GM12878 (cell line): ENCODE measurements around the gene TMEM135. TPM values are rescaled to one million over a fixed set of nuclear protein-coding genes. Genes with fewer than 3 reads are reported as not detected.

Experiments used
- ASH2L ChIP-seq: fragments of 300-600, 200-600 bp; sonication (generic); IDR thresholded peaks from 2 replicates; pipeline ENCODE4 v1.6.1; 2017; ENCODE audit warnings: low read depth, mild to moderate bottlenecking, borderline replicate concordance
- BCL11A ChIP-seq: IDR thresholded peaks from 2 replicates; pipeline ENCODE4 v1.6.1; 2011; ENCODE audit warnings: low read depth, low read length
- BRCA1 ChIP-seq: IDR thresholded peaks from 2 replicates; pipeline ENCODE4 v1.6.1; 2011; ENCODE audit warnings: low read depth, low read length, improper control_type of control experiment
- CHD1 ChIP-seq: IDR thresholded peaks from 2 replicates; pipeline ENCODE4 v1.6.1; 2012; ENCODE audit warnings: low read depth, low read length, improper control_type of control experiment
- KAT2A ChIP-seq: conservative IDR thresholded peaks from 2 replicates; pipeline ENCODE4 v1.6.1; 2011; ENCODE audit warnings: low read depth, low read length; ENCODE audit not compliant: control insufficient read depth
- POLR2A ChIP-seq: IDR thresholded peaks from 2 replicates; pipeline ENCODE4 v1.6.1; 2011; ENCODE audit warnings: low read depth, mild to moderate bottlenecking, low read length
- POLR2AphosphoS2 ChIP-seq: IDR thresholded peaks from 2 replicates; pipeline ENCODE4 v1.6.1; 2011; ENCODE audit warnings: low read depth, mild to moderate bottlenecking, low read length, improper control_type of control experiment, moderate library complexity
- POU2F2 ChIP-seq: IDR thresholded peaks from 3 replicates; pipeline ENCODE4 v1.6.1; 2011; ENCODE audit warnings: low read depth, mild to moderate bottlenecking, low read length, borderline replicate concordance
- RBBP5 ChIP-seq: fragments of 200-600 bp; sonication (generic); conservative IDR thresholded peaks from 2 replicates; pipeline ENCODE4 v1.6.1; 2016
- SMAD5 ChIP-seq: IDR thresholded peaks from 2 replicates; pipeline ENCODE4 v1.6.1; 2016; ENCODE audit warnings: antibody characterized with exemption, low read depth
- SREBF1 ChIP-seq: IDR thresholded peaks from 2 replicates; pipeline ENCODE4 v1.6.1; 2012; ENCODE audit warnings: mild to moderate bottlenecking, low read length
- ZBTB4 ChIP-seq: fragments of 450-650 bp; formaldehyde crosslinking; IDR thresholded peaks from 2 replicates; pipeline ENCODE4 v1.4.0; 2022; ENCODE audit warnings: mild to moderate bottlenecking, moderate library complexity
- ZNF217 ChIP-seq: fragments of 450-650 bp; IDR thresholded peaks from 2 replicates; pipeline ENCODE4 v1.6.1; 2017; ENCODE audit warnings: antibody characterized with exemption, mild to moderate bottlenecking
- polyA plus RNA-seq, 11 experiments: library from polyadenylated mRNA; depleted of rRNA in 4 of 11; unstranded in 6 of 11; stranded (reverse) in 5 of 11; fragments of >200 nt; fragmentation: Nextera tagmentation in 4 of 11; fragmentation: Illumina TruSeq in 1 of 11; extraction: Ambion mirVana in 4 of 11; extraction: Trizol in 1 of 11; gene quantifications; 1 replicate in 1 of 11; 2 replicates in 10 of 11; pipeline versions ENCODE4 v1.2.1 to v1.2.3, GENCODE V29; 2011 to 2016; ENCODE audit warnings: inconsistent platforms in 2 of 11, missing spikeins in 2 of 11, low read depth in 1 of 11
- total RNA-seq, 4 experiments: library from RNA; depleted of rRNA in 3 of 4; stranded (reverse); fragments of >200 nt in 3 of 4; fragmentation: Illumina TruSeq in 1 of 4; extraction: Trizol in 1 of 4; gene quantifications; 2 replicates each; pipeline versions ENCODE4 v1.2.1 to v1.2.3, GENCODE V29; 2013 to 2021
- TF ChIP-seq, protein P1 (sequence below): fragments of 450-650 bp; conservative IDR thresholded peaks from 2 replicates; pipeline ENCODE4 v1.6.1; 2017; ENCODE audit warnings: mild to moderate bottlenecking, moderate library complexity
- TF ChIP-seq, protein P2 (sequence below): fragments of 450-650 bp; IDR thresholded peaks from 2 replicates; pipeline ENCODE4 v1.6.1; 2016; ENCODE audit warnings: mild to moderate bottlenecking
- TF ChIP-seq, protein P3 (sequence below): fragments of 450-650 bp; IDR thresholded peaks from 2 replicates; pipeline ENCODE4 v1.6.1; 2014; ENCODE audit warnings: mild to moderate bottlenecking
- TF ChIP-seq, protein P4 (sequence below): IDR thresholded peaks from 2 replicates; pipeline ENCODE4 v1.6.1; 2011; ENCODE audit warnings: borderline replicate concordance, low read depth, mild to moderate bottlenecking, moderate library complexity, mixed read lengths, low read length; ENCODE audit not compliant: insufficient read depth; ENCODE audit errors: extremely low read length
- TF ChIP-seq, protein P5 (sequence below): fragments of 450-650 bp; IDR thresholded peaks from 2 replicates; pipeline ENCODE4 v1.6.1; 2017; ENCODE audit warnings: antibody characterized with exemption, mild to moderate bottlenecking, moderate library complexity

TMEM135 gene
- total and polyA plus RNA-seq, 10 of the 15 experiments (the other 5 are each of a cell fraction or from before 2014, with no cell fraction given), result 7.2 to 117 (median 12.9) TPM

GRCh38 chr11:87037450-87038234 lies at the start of gene TMEM135 (continued):
- TF ChIP-seq ZNF217 (no peak), POU2F2 (no peak), POLR2A (peak; percentile 91), ZBTB4 (CRISPR knock-in tag) (no peak), CHD1 (0 out of 2 replicates have a peak, but pooled peaks have one; percentile 37), RBBP5 (no peak), BRCA1 (no peak), SMAD5 (no peak), BCL11A (no peak), SREBF1 (peak; percentile 81; the same call in 1 of the 2 replicates), KAT2A (no peak), POLR2AphosphoS2 (no peak), ASH2L (0 out of 2 replicates have a peak, but pooled peaks have one; percentile 52)
- TF ChIP-seq, protein P1, sequence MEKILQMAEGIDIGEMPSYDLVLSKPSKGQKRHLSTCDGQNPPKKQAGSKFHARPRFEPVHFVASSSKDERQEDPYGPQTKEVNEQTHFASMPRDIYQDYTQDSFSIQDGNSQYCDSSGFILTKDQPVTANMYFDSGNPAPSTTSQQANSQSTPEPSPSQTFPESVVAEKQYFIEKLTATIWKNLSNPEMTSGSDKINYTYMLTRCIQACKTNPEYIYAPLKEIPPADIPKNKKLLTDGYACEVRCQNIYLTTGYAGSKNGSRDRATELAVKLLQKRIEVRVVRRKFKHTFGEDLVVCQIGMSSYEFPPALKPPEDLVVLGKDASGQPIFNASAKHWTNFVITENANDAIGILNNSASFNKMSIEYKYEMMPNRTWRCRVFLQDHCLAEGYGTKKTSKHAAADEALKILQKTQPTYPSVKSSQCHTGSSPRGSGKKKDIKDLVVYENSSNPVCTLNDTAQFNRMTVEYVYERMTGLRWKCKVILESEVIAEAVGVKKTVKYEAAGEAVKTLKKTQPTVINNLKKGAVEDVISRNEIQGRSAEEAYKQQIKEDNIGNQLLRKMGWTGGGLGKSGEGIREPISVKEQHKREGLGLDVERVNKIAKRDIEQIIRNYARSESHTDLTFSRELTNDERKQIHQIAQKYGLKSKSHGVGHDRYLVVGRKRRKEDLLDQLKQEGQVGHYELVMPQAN, result no peak
- TF ChIP-seq, protein P2, sequence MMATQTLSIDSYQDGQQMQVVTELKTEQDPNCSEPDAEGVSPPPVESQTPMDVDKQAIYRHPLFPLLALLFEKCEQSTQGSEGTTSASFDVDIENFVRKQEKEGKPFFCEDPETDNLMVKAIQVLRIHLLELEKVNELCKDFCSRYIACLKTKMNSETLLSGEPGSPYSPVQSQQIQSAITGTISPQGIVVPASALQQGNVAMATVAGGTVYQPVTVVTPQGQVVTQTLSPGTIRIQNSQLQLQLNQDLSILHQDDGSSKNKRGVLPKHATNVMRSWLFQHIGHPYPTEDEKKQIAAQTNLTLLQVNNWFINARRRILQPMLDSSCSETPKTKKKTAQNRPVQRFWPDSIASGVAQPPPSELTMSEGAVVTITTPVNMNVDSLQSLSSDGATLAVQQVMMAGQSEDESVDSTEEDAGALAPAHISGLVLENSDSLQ, result no peak
- TF ChIP-seq, protein P3, sequence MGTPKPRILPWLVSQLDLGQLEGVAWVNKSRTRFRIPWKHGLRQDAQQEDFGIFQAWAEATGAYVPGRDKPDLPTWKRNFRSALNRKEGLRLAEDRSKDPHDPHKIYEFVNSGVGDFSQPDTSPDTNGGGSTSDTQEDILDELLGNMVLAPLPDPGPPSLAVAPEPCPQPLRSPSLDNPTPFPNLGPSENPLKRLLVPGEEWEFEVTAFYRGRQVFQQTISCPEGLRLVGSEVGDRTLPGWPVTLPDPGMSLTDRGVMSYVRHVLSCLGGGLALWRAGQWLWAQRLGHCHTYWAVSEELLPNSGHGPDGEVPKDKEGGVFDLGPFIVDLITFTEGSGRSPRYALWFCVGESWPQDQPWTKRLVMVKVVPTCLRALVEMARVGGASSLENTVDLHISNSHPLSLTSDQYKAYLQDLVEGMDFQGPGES, result peak; percentile 15; the same call in 1 of the 2 replicates
- TF ChIP-seq, protein P4, sequence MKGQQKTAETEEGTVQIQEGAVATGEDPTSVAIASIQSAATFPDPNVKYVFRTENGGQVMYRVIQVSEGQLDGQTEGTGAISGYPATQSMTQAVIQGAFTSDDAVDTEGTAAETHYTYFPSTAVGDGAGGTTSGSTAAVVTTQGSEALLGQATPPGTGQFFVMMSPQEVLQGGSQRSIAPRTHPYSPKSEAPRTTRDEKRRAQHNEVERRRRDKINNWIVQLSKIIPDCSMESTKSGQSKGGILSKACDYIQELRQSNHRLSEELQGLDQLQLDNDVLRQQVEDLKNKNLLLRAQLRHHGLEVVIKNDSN, result no peak
- TF ChIP-seq, protein P5, sequence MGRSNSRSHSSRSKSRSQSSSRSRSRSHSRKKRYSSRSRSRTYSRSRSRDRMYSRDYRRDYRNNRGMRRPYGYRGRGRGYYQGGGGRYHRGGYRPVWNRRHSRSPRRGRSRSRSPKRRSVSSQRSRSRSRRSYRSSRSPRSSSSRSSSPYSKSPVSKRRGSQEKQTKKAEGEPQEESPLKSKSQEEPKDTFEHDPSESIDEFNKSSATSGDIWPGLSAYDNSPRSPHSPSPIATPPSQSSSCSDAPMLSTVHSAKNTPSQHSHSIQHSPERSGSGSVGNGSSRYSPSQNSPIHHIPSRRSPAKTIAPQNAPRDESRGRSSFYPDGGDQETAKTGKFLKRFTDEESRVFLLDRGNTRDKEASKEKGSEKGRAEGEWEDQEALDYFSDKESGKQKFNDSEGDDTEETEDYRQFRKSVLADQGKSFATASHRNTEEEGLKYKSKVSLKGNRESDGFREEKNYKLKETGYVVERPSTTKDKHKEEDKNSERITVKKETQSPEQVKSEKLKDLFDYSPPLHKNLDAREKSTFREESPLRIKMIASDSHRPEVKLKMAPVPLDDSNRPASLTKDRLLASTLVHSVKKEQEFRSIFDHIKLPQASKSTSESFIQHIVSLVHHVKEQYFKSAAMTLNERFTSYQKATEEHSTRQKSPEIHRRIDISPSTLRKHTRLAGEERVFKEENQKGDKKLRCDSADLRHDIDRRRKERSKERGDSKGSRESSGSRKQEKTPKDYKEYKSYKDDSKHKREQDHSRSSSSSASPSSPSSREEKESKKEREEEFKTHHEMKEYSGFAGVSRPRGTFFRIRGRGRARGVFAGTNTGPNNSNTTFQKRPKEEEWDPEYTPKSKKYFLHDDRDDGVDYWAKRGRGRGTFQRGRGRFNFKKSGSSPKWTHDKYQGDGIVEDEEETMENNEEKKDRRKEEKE, result no peak
